ENCODE measurements around the gene EPN2. TPM values are rescaled to one million over a fixed set of nuclear protein-coding genes. Genes with fewer than 3 reads are reported as not detected.
A peak's percentile ranks its signal among the peaks of the same experiment; 100 is the strongest.

The EPN2 gene
- total RNA-seq, 1 donor from 2014 or later = 18.3 TPM

DNA sequence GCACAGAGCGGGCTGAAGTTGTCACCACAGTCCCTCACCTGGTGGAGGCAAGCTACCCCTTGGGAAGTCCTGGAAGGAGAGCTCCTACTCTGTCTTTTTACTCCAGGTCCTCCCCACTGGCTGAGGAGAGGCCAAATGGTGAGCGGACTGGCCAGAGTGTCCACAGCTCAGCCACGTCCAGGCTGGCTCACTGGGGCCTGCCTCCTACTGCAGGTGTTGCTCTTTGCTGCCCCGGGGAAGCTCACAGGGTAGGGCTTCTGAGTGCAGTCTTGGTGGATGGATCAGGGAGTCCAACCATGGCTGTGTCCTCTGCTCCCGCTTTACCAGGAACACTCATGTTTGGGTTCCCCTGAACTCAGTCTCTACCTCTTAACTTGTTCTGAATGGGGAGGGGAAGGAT is 122.7 kb downstream of the EPN2 start:
- Histone ChIP-seq H3K9ac (ENCODE audit: low read depth in 1 of 3, low read length in 3 of 3) (no peak overlapping the region), H3K9me3 (ENCODE audit: control insufficient read depth in 3 of 3, low read length in 3 of 3) (no peaks in the 10 kb centered on the region), H3K4me3 (ENCODE audit: low read length in 3 of 3) (no peak overlapping the region), H3K36me3 (ENCODE audit: control insufficient read depth in 3 of 3, insufficient read depth in 3 of 3, low read length in 3 of 3) (peaks cover 0 to 3% (median 3%) of the 10 kb centered on the region in 3 donors), H3K4me1 (ENCODE audit: control insufficient read depth in 3 of 3, insufficient read depth in 3 of 3, low read length in 3 of 3) (peaks cover 9 to 14% (median 10%) of the 10 kb centered on the region in 3 donors), H3K27ac (ENCODE audit: low read depth, low read length) (no peak overlapping the region), H3K27me3 (ENCODE audit: control insufficient read depth in 3 of 3, insufficient read depth in 3 of 3, low read length in 3 of 3) (no peaks in the 10 kb centered on the region)

DNA sequence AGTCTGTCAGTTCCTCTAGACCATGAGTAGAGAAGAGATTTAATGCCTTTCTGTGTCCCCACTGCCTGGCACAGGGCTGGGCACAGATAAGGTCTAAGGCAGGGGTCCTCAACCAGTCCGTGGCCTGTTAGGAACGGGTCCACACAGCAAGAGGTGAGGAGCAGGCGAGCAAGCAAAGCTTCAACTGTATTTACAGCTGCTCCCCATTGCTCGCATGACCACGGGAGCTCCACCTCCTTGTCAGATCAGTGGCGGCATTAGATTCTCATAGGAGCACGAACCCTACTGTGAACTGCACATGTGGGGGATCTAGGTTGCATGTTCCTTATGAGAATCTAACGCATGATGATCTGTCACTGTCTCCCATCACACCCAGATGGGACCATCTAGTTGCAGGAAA is 123.6 kb downstream of the EPN2 start:
- Histone ChIP-seq H3K36me3 (ENCODE audit: control insufficient read depth in 3 of 3, insufficient read depth in 3 of 3, low read length in 3 of 3) (peaks cover 0 to 3% (median 3%) of the 10 kb centered on the region in 3 donors), H3K4me3 (ENCODE audit: low read length in 3 of 3) (no peak overlapping the region)

DNA sequence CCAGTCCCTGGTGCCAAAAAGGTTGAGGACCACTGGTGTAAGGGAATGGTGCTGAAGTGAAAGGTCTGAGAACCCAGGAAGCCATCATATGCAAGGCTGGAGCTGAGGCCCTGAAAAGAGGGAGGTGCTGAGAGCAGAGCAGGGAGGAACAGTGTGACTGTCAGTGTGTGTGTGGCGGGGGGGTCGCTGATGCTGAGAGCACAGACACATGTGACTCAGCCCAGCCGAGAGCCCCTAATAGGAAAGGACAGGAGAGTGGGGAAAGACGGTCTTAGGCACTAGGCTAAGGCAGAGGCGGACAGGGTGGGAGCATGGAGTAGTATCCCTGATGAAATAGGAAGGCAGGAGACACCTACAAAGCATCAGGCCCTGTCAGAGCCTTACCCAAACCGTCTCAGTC is 124.2 kb downstream of the EPN2 start:
- Histone ChIP-seq H3K27me3 (ENCODE audit: control insufficient read depth in 3 of 3, insufficient read depth in 3 of 3, low read length in 3 of 3) (no peaks in the 10 kb centered on the region), H3K4me3 (ENCODE audit: low read length in 3 of 3) (no peak overlapping the region), H3K9ac (ENCODE audit: low read depth in 1 of 3, low read length in 3 of 3) (no peak overlapping the region), H3K36me3 (ENCODE audit: control insufficient read depth in 3 of 3, insufficient read depth in 3 of 3, low read length in 3 of 3) (peaks cover 0 to 3% (median 3%) of the 10 kb centered on the region in 3 donors), H3K9me3 (ENCODE audit: control insufficient read depth in 3 of 3, low read length in 3 of 3) (no peaks in the 10 kb centered on the region), H3K27ac (ENCODE audit: low read depth, low read length) (no peak overlapping the region), H3K4me1 (ENCODE audit: control insufficient read depth in 3 of 3, insufficient read depth in 3 of 3, low read length in 3 of 3) (peaks cover 9 to 14% (median 10%) of the 10 kb centered on the region in 3 donors)

More for the DNA sequence above, 123.6 kb downstream of the EPN2 start:
- no peak overlapping the region for H3K27ac ChIP-seq (ENCODE audit: low read depth, low read length)
- H3K4me1 ChIP-seq (ENCODE audit: control insufficient read depth in 3 of 3, insufficient read depth in 3 of 3, low read length in 3 of 3) = peaks cover 9 to 14% (median 10%) of the 10 kb centered on the region in 3 donors
- no peak overlapping the region for H3K9ac ChIP-seq (ENCODE audit: low read depth in 1 of 3, low read length in 3 of 3)
- H3K9me3 ChIP-seq (ENCODE audit: control insufficient read depth in 3 of 3, low read length in 3 of 3) = no peaks in the 10 kb centered on the region
- no peaks in the 10 kb centered on the region for H3K27me3 ChIP-seq (ENCODE audit: control insufficient read depth in 3 of 3, insufficient read depth in 3 of 3, low read length in 3 of 3)

DNA sequence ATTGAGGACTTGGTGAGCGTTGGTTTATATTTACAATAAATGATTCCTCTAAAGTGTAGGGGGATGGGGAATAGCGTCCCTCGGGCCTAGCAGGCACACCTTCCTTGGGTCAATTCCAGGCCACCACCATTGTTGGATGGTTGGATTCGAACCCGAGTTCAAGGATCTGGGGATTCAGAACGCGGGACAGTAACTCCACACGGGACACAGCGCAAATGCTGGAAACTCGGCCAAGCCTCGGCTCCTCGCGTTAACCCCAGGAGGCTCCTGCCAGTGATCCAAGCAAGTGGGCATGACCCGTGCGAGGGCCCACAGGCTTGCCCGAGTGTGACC is 124.7 kb downstream of the EPN2 start:
- H3K4me3 ChIP-seq (ENCODE audit: low read length in 3 of 3) = peak overlapping the region; percentile 84 to 92 (median 86)
- H3K4me1 ChIP-seq (ENCODE audit: control insufficient read depth in 3 of 3, insufficient read depth in 3 of 3, low read length in 3 of 3) = peaks cover 9 to 14% (median 10%) of the 10 kb centered on the region in 3 donors
- H3K27me3 ChIP-seq (ENCODE audit: control insufficient read depth in 3 of 3, insufficient read depth in 3 of 3, low read length in 3 of 3) = no peaks in the 10 kb centered on the region
- H3K9me3 ChIP-seq (ENCODE audit: control insufficient read depth in 3 of 3, low read length in 3 of 3) = no peaks in the 10 kb centered on the region
- peak overlapping the region; percentile 70 to 81 (median 74) for H3K9ac ChIP-seq (ENCODE audit: low read depth in 1 of 3, low read length in 3 of 3)
- H3K27ac ChIP-seq (ENCODE audit: low read depth, low read length) = peak overlapping the region; percentile 83
- H3K36me3 ChIP-seq (ENCODE audit: control insufficient read depth in 3 of 3, insufficient read depth in 3 of 3, low read length in 3 of 3) = peaks cover 0 to 3% (median under 1%) of the 10 kb centered on the region in 3 donors

DNA sequence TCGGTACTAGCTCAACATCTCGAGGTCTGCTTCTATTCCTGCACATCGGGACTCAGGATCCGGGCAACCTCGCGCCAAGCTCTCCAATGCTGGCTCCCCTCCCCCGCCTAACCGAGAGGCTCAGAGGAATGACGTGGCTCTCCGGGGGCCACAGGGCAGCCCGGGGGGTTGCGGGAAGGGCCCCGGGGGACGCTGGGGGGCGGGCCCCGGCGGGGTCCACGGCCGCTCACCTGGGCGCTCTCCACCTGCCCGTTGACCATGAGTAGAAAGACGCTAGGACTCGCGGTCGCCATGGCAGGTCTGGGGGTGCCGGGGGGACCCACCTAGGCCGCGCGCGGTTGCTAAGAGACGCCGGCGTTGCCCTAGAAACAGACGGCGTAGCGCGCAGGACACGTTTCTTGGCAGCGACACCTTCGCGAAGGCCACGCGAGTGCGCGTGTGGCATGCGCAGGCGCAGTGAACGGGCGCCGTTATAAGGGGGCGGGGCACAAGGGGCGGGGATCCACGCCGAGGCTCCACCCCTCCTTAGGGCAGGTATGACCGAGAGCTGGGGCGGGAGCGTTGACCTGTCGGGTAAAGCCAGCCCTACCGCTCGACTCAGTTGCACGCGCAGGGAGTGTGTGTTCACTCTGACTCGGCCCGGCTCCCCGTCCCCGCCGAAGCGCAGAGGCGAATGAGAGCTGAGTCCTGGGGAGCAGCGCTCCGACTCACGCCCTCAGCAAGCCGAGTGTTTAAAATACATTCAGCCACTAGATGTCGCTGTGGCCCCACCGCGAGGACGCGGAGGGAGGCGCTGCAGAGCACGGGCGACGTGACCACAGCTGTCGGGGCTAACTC is 125.3 kb downstream of the EPN2 start, which contains the start of gene B9D1:
TSS of gene B9D1 (minus strand) at position 447 of the 837 bp plus-strand sequence. CDS start at position 293, 154 bp downstream.
- peak within 1 kb of the TSS; percentile 84 to 92 (median 86) for H3K4me3 ChIP-seq (ENCODE audit: low read length in 3 of 3)
- peaks cover 0 to 3% (median 0%) of the 10 kb centered on the region in 3 donors for H3K36me3 ChIP-seq (ENCODE audit: control insufficient read depth in 3 of 3, insufficient read depth in 3 of 3, low read length in 3 of 3)
- no peaks in the 10 kb centered on the region for H3K27me3 ChIP-seq (ENCODE audit: control insufficient read depth in 3 of 3, insufficient read depth in 3 of 3, low read length in 3 of 3)
- H3K9ac ChIP-seq (ENCODE audit: low read depth in 1 of 3, low read length in 3 of 3) = peak within 1 kb of the TSS; percentile 70 to 81 (median 74)
- peak within 1 kb of the TSS; percentile 83 for H3K27ac ChIP-seq (ENCODE audit: low read depth, low read length)
- peaks cover 9 to 14% (median 10%) of the 10 kb centered on the region in 3 donors for H3K4me1 ChIP-seq (ENCODE audit: control insufficient read depth in 3 of 3, insufficient read depth in 3 of 3, low read length in 3 of 3)
- H3K9me3 ChIP-seq (ENCODE audit: control insufficient read depth in 3 of 3, low read length in 3 of 3) = no peaks in the 10 kb centered on the region

DNA sequence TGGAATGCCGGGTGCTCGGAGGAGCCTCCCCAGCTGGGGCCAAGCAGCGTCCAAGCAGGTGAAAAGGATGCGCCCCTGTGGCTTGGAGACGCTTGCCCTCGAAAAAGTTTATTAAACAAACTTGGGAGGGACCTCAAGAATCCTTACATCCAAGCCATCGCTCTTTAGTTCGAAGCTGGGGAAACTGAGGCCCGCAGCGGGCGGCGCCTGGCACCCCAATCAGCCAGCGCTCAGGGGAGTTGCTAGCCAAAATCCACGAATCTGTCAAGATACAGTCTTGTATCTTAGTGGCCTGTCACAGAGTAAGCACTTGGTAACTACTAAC is 125.9 kb downstream of the EPN2 start:
- Histone ChIP-seq H3K4me3 (ENCODE audit: low read length in 3 of 3) (peak overlapping the region; percentile 84 to 92 (median 86)), H3K27ac (ENCODE audit: low read depth, low read length) (no peak overlapping the region), H3K36me3 (ENCODE audit: control insufficient read depth in 3 of 3, insufficient read depth in 3 of 3, low read length in 3 of 3) (peaks cover 0 to 3% (median 0%) of the 10 kb centered on the region in 3 donors), H3K9ac (ENCODE audit: low read depth in 1 of 3, low read length in 3 of 3) (peak overlapping the region in 2 of 3 donors; percentile 74 to 81), H3K9me3 (ENCODE audit: control insufficient read depth in 3 of 3, low read length in 3 of 3) (no peaks in the 10 kb centered on the region), H3K27me3 (ENCODE audit: control insufficient read depth in 3 of 3, insufficient read depth in 3 of 3, low read length in 3 of 3) (no peaks in the 10 kb centered on the region), H3K4me1 (ENCODE audit: control insufficient read depth in 3 of 3, insufficient read depth in 3 of 3, low read length in 3 of 3) (peaks cover 9 to 14% (median 10%) of the 10 kb centered on the region in 3 donors)

DNA sequence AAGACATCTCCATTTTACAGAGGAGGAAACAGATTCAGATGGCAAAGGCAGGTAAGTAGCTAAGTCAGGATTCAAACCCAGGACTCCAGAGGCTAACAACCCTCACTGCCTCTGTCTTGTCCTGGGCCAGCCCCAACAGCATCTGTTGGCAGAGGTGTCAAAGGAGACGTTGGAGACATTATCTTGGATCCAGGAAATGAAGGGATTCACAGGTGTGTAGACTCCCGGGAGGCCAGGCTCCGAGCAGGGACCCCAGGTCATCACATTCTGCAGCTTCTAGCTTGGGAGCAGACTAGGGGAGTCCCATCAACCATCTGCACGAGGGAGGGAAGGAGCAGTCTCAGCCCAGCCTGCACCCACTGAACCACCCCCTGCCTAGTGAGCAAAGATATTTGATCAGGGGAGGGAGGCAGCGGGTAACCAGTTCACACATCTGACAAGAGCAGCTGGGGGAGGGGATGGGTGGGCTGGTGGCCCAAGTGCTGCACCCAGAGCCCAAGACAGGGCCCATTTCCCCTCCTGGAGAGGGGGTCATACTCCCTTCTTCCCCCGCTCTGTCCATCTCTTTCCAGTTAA is 126.4 kb downstream of the EPN2 start:
- H3K36me3 ChIP-seq (ENCODE audit: control insufficient read depth in 3 of 3, insufficient read depth in 3 of 3, low read length in 3 of 3) = peaks cover 0 to 3% (median 0%) of the 10 kb centered on the region in 3 donors
- peak overlapping the region in 1 of 3 donors; percentile 81 for H3K9ac ChIP-seq (ENCODE audit: low read depth in 1 of 3, low read length in 3 of 3)
- H3K9me3 ChIP-seq (ENCODE audit: control insufficient read depth in 3 of 3, low read length in 3 of 3) = no peaks in the 10 kb centered on the region
- H3K4me3 ChIP-seq (ENCODE audit: low read length in 3 of 3) = no peak overlapping the region
- H3K27me3 ChIP-seq (ENCODE audit: control insufficient read depth in 3 of 3, insufficient read depth in 3 of 3, low read length in 3 of 3) = no peaks in the 10 kb centered on the region
- no peak overlapping the region for H3K27ac ChIP-seq (ENCODE audit: low read depth, low read length)
- H3K4me1 ChIP-seq (ENCODE audit: control insufficient read depth in 3 of 3, insufficient read depth in 3 of 3, low read length in 3 of 3) = peaks cover 9 to 14% (median 10%) of the 10 kb centered on the region in 3 donors

DNA sequence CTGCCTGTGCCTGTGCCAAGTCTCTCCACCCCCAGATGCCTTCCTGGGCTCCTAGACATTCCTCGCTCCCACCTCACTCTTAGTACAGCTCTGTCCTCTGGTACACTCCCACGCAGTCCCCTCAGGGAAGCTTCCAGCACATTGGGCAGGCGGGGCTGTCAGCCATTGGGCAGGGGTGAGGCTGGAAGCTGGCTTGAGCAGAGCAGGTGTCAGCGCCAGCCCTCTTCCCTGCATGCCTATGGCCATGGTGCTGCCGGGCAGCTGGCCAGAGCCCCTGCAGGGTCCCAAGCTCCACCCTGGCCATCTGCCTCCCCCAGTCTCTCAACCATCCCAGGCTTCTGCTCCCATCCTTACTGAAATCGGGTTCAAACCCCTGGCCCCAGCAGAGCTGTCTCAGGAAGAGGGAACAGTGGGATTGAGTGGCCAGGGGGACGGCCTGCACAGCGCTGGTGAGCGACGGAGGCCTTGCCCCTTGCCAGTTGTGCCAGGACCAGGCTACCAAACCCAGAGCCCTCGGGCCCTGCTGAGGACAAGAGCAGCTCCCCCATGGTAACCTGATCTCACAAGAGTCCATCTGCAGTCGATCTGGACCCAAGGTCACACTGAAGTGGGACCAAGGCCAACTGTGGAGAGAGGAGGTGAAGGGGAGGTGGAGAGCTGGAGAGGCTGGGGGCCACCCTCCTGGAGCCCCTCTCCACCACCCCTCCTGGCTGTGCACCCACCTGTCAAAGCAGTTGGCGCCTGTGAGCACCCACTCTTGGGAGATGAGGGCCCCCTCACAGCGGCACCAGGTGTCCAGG is 127.7 kb downstream of the EPN2 start:
- H3K27me3 ChIP-seq (ENCODE audit: control insufficient read depth in 3 of 3, insufficient read depth in 3 of 3, low read length in 3 of 3) = no peaks in the 10 kb centered on the region
- no peak overlapping the region for H3K9ac ChIP-seq (ENCODE audit: low read depth in 1 of 3, low read length in 3 of 3)
- H3K4me1 ChIP-seq (ENCODE audit: control insufficient read depth in 3 of 3, insufficient read depth in 3 of 3, low read length in 3 of 3) = peaks cover 11 to 14% (median 12%) of the 10 kb centered on the region in 3 donors
- H3K9me3 ChIP-seq (ENCODE audit: control insufficient read depth in 3 of 3, low read length in 3 of 3) = no peaks in the 10 kb centered on the region
- H3K36me3 ChIP-seq (ENCODE audit: control insufficient read depth in 3 of 3, insufficient read depth in 3 of 3, low read length in 3 of 3) = no peaks in the 10 kb centered on the region
- H3K27ac ChIP-seq (ENCODE audit: low read depth, low read length) = no peak overlapping the region
- H3K4me3 ChIP-seq (ENCODE audit: low read length in 3 of 3) = no peak overlapping the region

DNA sequence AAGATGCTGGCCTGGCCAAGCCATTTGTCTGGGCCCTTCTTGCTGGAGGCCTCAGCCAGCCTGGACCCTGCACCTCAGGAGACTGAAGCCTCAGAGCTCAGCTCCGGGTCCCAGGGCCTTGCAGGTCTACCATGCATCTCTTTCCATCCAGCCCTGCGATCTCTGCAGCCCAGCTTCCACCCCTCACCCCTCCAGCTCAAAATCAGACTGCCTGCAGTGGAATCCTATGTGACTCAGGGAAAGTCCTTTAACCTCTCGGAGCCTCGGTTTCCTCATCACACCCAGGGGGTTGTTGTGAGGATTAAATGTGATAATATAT is 128.3 kb downstream of the EPN2 start:
- Histone ChIP-seq H3K4me3 (ENCODE audit: low read length in 3 of 3) (no peak overlapping the region), H3K27me3 (ENCODE audit: control insufficient read depth in 3 of 3, insufficient read depth in 3 of 3, low read length in 3 of 3) (no peaks in the 10 kb centered on the region), H3K36me3 (ENCODE audit: control insufficient read depth in 3 of 3, insufficient read depth in 3 of 3, low read length in 3 of 3) (no peaks in the 10 kb centered on the region), H3K27ac (ENCODE audit: low read depth, low read length) (no peak overlapping the region), H3K9me3 (ENCODE audit: control insufficient read depth in 3 of 3, low read length in 3 of 3) (no peaks in the 10 kb centered on the region), H3K4me1 (ENCODE audit: control insufficient read depth in 3 of 3, insufficient read depth in 3 of 3, low read length in 3 of 3) (peaks cover 17 to 18% (median 18%) of the 10 kb centered on the region in 3 donors), H3K9ac (ENCODE audit: low read depth in 1 of 3, low read length in 3 of 3) (no peak overlapping the region)

All from skeletal muscle tissue (tissue), 4 donors.